Activated B cell treated with CpG ODN at 0.5 μM for 24 hours (primary cell): ENCODE results near the gene OR2A5. TPM values are rescaled to one million over a fixed set of nuclear protein-coding genes. Genes with fewer than 3 reads are reported as not detected.

Source experiments
- ATAC-seq: fragments of 200-7000 bp; cut with Tn5 transposase; one replicate; pipeline ENCODE4 v1.10.0; 2021; ENCODE audit warnings: low read depth, mild to moderate bottlenecking, moderate library complexity
- CTCF ChIA-PET: fragments of 350-600 bp; sonication (Branson Sonifier 250); formaldehyde crosslinking; loops from one replicate; lab custom pipeline; 2021; ENCODE audit warnings: antibody characterized with exemption; lab: Charles Lee
- POLR2A ChIA-PET: fragments of 350-600 bp; sonication (Branson Sonifier 250); formaldehyde crosslinking; loops from one replicate; lab custom pipeline; 2021; ENCODE audit warnings: antibody characterized with exemption; lab: Charles Lee
- DNase-seq: peaks from one replicate; pipeline ENCODE4 v3.0.0; 2022
- H3K27ac Mint-ChIP-seq: one replicate; pipeline ENCODE4 v1.8.0; 2020; ENCODE audit warnings: mixed read lengths
- H3K27me3 Mint-ChIP-seq: one replicate; pipeline ENCODE4 v1.8.0; 2021; ENCODE audit warnings: mixed read lengths
- H3K36me3 Mint-ChIP-seq: one replicate; pipeline ENCODE4 v1.8.0; 2021; ENCODE audit warnings: low read depth, mixed read lengths
- H3K4me1 Mint-ChIP-seq: one replicate; pipeline ENCODE4 v1.8.0; 2021; ENCODE audit warnings: mixed read lengths
- H3K4me3 Mint-ChIP-seq: one replicate; pipeline ENCODE4 v1.8.0; 2020; ENCODE audit warnings: mild to moderate bottlenecking, mixed read lengths
- H3K9me3 Mint-ChIP-seq: one replicate; pipeline ENCODE4 v1.8.0; 2020; ENCODE audit warnings: mixed read lengths
- CTCF ChIP-seq: fragments of 200-600 bp; IDR thresholded peaks from one replicate; pipeline ENCODE4 v1.8.0; 2022; ENCODE audit warnings: antibody characterized with exemption, mild to moderate bottlenecking
- intact Hi-C: fragments of 100-400 bp; cut with micrococcal nuclease; formaldehyde crosslinking; loops from one replicate; pipeline ENCODE4 v1.15.1; 2024
- total RNA-seq: library from RNA; stranded (reverse); gene quantifications from 2 replicates; pipeline ENCODE4 v1.2.3, GENCODE V29; 2022

OR2A5 gene
- total RNA-seq, 1 donor from 2014 or later: not detected

DNA sequence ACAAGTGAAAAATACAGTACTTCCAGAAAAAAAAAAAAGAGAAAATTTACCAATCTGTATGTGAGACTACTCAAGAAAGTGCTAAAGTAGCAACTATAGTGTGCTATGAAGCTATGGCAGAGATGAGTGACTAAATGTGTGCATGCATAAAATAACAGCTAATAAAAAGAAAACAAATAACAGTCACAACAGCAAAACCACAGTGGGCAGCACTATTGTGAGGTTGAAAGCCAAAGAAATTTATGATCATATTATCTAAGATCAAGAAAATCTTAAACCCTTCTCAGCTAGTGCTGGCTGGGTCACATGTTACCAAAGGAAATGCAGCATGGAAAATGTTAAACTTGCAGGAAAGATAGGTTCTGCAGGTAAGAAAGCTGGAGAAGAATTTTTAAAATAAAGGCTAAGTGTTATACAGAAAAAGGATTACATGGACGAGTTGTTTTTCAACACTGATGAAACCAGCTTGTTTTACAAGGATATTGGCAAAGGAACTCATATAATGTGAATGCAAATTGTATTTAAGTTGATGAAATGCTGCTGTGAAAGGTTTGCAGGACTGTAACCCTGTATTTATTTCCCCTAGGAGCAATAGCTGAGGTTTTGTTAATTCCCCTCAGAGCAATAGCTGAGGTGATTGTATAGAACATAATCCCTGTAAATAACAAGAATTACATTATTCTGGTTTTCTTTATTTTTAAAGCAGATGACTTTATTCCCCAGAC, 15.6 kb upstream of the OR2A5 start:
- TF ChIP-seq CTCF: no peak
- ChIA-PET CTCF (no interaction called here), POLR2A (interaction anchor here (0.6 kb wide), 1 partner anchor 155 kb away, joined by 3 read pairs; no protein-coding TSS in a partner anchor)
- no peak for ATAC-seq
- Mint-ChIP-seq H3K4me1 (no peaks in the 10 kb centered on the region), H3K27me3 (peaks cover 13% of the 10 kb centered on the region), H3K36me3 (no peaks in the 10 kb centered on the region), H3K27ac (no peak overlapping the region), H3K4me3 (no peak overlapping the region), H3K9me3 (no peaks in the 10 kb centered on the region)
- intact Hi-C loops: no loop called here
- no peak for DNase-seq

- intact Hi-C loops: no loop called here
- DNase-seq: no peak
- Mint-ChIP-seq H3K27ac (no peak overlapping the region), H3K9me3 (no peaks in the 10 kb centered on the region), H3K36me3 (no peaks in the 10 kb centered on the region), H3K4me3 (no peak overlapping the region), H3K27me3 (peaks cover 11% of the 10 kb centered on the region), H3K4me1 (no peaks in the 10 kb centered on the region)
- POLR2A ChIA-PET: no interaction called here
- CTCF ChIA-PET: no interaction called here
- no peak for TF ChIP-seq CTCF
- no peak for ATAC-seq
Observed at GRCh38 chr7:144035385-144035784, 13.4 kb upstream of the OR2A5 start.

DNA sequence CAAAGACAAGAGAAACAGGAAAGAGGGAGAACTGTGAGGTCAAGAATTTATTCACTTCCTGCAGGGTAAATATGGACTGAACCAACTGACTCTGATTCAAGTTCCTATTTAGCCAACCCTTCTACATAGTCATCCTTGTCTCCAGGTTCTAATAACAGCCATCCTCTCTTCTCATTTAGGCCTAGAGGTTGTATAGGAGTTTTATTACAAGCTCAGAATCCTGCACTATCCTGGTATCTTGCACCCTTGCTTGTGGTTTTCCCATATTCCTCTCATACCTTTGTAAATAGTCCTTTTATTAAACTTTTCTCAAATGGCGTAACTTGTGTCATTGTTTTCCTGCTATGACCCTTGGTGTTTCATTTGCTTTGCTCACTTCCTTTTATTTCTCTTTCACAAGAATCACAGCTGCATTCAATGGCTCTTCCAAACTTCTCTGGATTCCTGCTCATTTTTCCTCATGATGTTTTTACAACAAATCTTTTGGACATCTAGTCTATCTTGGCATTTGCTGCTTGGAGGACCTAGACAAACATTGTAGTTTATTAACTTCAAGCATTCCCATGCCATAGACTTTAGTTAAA, 12.4 kb upstream of the OR2A5 start:
- DNase-seq: no peak
- H3K4me3 Mint-ChIP-seq: no peak overlapping the region
- H3K27me3 Mint-ChIP-seq: peaks cover 11% of the 10 kb centered on the region
- ChIA-PET POLR2A (no interaction called here), CTCF (no interaction called here)
- intact Hi-C loops: no loop called here
- no peak overlapping the region for H3K27ac Mint-ChIP-seq
- H3K4me1 Mint-ChIP-seq: no peaks in the 10 kb centered on the region
- H3K36me3 Mint-ChIP-seq: no peaks in the 10 kb centered on the region
- no peaks in the 10 kb centered on the region for H3K9me3 Mint-ChIP-seq
- no peak for ATAC-seq
- no peak for TF ChIP-seq CTCF

DNA sequence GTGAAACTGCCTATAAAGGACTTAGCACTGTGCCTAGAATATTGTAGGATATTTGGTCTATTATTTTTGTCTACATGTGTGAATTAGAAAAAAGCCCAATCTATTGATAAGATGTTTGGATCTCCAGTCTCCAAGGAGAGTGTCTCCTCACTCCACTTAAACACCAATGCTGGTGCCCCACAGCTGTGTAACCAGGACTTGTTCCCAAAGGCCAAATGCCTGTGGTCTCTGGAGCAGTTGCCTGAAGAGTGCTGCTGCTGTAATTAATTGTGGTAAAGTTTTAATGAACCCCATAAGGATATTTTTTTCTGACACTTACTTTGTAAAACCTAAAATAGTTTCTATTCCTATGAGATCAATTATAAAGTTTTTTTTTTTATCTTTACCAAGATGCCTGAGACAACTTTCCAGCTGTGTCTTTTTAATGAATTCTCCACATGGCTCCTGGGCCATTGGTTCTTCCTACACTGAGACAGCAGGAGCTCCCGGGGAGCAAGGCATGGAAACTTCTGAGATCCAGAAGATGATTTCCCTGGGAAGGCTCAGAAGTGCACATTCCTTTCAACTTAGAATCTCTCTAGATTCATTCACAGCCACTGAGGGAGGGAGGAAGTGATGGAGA, 11.2 kb upstream of the OR2A5 start:
- CTCF ChIA-PET: no interaction called here
- Mint-ChIP-seq H3K4me1 (no peaks in the 10 kb centered on the region), H3K27ac (no peak overlapping the region), H3K9me3 (no peaks in the 10 kb centered on the region), H3K4me3 (no peak overlapping the region), H3K36me3 (no peaks in the 10 kb centered on the region), H3K27me3 (peaks cover 6% of the 10 kb centered on the region)
- DNase-seq (no peak), ATAC-seq (no peak)
- POLR2A ChIA-PET: no interaction called here
- no peak for TF ChIP-seq CTCF
- intact Hi-C loops: no loop called here

GRCh38 chr7:144038887-144039286, 9.9 kb upstream of the OR2A5 start:
- no peaks in the 10 kb centered on the region for H3K27me3 Mint-ChIP-seq
- no peaks in the 10 kb centered on the region for H3K4me1 Mint-ChIP-seq
- intact Hi-C loops: no loop called here
- CTCF ChIA-PET: no interaction called here
- no peak for TF ChIP-seq CTCF
- no peak overlapping the region for H3K27ac Mint-ChIP-seq
- DNase-seq (no peak), ATAC-seq (no peak)
- no peaks in the 10 kb centered on the region for H3K9me3 Mint-ChIP-seq
- no peaks in the 10 kb centered on the region for H3K36me3 Mint-ChIP-seq
- POLR2A ChIA-PET: no interaction called here
- no peak overlapping the region for H3K4me3 Mint-ChIP-seq
